RPMI8226 (cell line): ENCODE data around the gene OCIAD1.

Experiments
- DNase-seq: peaks from one replicate; pipeline ENCODE4 v3.0.0-alpha.2; 2015

Gene OCIAD1

DNA sequence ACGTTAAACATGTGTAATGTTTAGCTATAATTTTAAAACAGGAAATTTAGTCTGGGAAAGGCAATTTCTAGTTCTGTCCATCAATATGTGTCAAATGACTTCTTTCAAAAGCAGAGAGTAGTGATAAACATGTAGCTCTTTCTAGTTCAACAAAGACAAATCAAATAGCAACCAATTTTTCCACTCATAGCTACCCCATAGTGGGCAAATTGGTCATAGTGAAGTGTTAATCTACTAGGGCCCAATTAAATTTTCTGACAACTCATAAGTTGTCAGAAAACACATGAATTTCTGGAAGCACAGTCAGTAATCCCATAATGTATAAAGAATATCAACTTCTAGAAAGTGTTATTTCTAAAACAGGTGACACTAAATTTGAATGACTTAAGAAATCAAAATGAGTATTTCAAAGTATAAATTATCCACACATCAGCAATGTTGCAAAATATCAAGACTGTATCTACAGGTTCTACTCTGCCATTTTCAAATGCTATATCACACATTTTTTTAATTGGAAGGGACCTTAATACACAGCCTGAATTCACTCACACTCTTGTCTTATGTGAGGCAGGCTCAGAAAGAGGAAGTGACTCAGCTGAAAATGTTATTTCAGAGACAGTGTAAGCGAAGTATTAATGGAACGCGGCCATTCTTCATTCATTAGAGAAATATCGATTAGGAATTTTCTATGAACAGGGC, 68.0 kb downstream of the OCIAD1 start:
- no peak for DNase-seq

DNA sequence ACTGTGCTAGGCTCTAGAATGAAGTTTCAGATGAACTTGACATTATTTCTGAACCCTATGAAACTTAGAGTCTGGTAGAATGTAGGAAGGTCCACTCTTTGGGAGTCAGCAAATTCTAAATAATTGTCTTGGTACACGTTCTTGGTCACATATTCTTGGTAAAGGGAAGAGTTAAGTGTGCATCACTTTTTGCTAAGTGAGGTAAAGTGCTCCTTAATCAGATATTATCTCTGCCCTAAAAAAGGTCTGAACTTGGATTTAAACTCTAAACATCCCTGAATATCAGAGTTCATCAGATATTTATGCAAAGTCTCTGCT, 68.5 kb downstream of the OCIAD1 start:
- no peak for DNase-seq

DNA sequence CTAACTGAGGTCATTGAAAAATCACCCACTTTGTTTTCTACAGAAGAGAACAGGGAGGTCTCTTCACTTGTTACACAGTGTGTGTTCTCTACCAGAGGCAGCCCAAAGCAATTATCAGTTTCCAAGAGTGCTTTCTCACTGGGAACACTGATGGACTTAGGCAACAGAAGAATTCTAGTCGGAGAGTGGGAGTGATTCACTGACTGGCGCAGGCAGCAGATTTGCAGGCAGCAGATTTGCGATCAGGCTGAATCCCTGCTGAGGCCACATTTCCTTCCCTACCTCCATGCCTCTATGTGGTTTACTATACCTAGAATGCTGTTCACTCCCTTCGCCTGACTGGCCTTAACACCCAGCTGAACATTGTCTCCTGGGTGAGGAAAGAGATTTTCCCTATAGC, 69.1 kb downstream of the OCIAD1 start:
- no peak for DNase-seq

DNA sequence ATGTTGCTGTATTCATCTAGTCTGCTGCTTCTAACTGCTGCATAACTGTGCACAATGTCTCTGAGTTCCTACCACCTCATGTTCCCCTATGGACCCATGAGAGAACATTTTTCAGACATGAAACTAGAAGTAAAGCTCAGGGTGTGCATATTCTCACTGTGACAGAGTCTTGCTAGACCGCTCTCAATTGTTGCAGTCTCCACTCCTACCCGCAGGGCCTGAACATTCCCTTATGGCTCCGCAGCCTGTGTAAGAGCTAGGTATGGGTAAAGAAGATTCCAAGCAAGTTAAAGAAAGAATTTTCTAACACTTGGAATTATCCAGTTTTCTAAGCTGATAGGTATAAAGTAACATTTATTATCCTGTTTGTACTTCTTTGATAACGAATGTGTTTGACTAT, 70.3 kb downstream of the OCIAD1 start:
- no peak for DNase-seq

DNA sequence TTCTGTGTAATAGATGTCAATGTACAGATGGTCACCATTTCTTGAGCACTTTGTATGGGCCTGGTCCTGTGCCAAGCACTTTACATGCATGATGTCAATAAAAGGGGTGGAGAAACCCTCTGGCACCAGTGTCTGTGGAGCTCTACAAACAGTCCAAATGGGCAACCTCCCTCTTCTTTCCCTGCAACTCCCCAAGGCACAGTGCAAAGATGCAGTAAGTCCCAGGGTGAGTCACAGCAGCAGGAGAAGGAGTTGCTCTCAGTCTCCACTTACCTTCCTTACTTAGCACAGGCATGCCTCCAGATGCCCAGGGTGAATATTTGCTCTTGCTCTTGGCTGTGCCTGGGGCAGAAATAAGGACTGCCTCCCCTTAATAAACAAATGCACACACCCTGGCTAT, 71.4 kb downstream of the OCIAD1 start:
- DNase-seq: no peak

DNA sequence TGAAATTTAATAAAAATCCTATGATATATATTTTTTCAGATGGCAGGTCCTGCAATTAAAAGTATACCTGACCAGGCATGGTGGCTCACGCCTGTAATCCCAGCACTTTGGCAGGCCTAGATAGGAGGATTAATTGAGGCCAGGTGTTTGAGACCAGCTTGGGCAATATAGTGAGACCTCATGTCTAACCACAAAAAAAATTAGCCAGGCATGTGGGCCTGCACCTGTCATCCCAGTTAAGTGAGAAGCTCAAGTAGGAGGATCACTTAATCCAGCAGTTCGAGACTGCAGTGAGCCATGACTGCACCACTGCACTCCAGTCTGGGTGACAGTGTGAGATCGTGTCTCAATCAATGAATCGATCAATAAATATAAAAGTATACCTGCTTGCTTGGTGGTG, 73.2 kb downstream of the OCIAD1 start:
- no peak for DNase-seq

DNA sequence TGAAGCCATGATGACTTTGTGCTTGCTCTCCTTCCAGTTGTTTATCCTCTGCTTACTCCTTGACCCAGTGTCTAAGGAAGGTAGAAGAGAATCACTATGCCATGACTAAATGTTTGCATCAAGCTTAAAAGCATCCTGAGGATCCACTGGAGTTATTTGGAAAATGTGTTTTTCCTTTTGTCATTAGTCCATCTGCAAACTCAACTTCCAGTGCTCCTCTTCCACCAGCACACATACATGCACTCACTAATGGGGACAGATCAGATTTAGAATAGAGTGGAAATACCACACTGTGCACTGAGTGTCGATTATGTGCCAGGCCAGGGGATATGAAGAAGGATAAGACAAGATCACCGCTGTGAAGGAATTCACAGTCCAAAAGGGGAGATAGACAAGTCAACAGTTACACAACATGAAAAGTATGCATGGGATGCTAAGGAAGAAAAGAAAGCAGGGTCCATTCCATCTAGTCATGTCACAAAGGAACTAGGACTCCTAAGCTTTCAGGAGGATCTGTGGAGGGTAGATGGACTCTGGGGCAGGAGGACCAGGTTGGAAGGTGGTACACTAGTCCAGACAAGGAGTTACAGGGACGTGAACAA, 73.8 kb downstream of the OCIAD1 start:
- no peak for DNase-seq

DNA sequence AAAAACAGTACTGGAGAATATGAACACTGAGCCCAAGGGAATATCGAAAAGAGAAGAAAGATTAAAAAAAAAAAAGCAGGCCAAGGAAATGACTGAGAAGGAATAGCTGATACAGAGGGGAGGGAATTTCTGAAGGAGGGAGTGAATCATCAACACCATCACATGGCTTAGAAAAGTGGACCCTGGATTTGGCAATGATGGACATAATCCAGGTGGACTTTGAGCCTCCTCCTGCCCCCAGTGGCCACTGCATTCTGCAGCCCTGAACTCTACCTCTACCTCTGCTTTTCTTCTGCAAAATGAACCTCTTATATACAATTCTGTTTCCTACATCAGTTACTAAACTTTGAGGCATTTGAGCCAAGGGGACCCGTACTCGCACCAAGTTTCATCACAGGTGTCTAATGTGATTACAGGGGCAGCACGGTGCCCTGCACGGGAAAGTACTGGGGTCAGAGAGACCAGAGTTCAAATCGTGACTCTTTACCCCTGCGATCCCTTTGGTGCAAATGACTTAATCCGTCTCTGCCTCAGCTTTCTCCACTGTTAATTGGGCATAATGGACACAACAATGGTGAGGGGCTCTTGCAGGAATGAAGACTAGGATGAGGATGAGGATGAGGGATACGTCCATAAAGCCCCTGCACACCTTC, 74.6 kb downstream of the OCIAD1 start:
- no peak for DNase-seq

DNA sequence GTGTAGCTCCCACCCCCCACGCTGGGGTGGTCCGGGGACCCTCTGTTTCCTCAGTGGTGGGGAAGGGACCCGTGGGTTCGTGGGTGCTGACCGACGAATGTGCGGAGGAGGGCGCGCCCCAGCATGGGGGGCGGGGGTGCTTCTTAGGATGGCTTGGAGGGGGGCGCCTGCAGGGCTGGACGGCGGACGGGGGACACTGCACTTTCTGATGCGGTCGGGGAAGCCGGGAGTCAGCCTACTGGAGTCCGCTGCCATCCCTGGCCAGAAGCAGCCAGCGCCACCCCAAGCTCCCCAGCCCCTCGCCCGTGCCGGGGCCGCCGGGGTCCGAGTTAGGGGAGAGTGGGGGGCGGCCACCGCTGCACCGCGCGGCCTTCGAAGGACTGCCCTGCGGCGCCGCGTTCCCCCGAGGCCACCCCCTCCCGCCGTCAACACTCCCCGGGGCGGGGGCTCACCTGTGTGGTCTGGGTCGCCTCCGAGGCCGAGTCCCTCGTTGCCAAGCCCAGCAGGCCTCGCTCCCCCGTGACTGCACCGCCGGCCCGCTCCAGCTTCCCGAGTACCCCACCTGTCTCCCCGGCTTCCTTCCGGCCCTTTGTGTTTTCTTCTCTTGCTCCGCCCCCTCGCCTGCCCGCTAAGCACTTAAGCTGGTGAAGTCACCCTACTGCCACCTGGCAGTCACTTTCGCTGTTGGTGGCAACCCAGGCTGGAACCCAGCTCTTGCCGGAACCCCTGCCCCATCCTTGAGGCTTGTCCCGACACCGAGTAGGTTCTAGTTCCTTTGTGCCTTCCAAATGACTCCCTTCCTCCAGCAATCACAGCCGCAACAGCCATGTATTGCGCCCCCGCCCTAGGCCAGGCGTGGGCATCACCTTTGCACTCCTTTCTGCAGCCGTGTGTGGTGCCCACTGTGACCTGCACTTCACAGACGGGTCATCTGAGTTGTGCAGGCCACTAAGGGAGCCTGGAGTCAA, 75.6 kb downstream of the OCIAD1 start, which contains the start of gene OCIAD2:
Gene OCIAD2 (minus strand): TSS at position 569 of the 968 bp plus-strand sequence. CDS start 2,225 bp downstream, outside the sequence.
- peak; percentile 86 for DNase-seq

DNA sequence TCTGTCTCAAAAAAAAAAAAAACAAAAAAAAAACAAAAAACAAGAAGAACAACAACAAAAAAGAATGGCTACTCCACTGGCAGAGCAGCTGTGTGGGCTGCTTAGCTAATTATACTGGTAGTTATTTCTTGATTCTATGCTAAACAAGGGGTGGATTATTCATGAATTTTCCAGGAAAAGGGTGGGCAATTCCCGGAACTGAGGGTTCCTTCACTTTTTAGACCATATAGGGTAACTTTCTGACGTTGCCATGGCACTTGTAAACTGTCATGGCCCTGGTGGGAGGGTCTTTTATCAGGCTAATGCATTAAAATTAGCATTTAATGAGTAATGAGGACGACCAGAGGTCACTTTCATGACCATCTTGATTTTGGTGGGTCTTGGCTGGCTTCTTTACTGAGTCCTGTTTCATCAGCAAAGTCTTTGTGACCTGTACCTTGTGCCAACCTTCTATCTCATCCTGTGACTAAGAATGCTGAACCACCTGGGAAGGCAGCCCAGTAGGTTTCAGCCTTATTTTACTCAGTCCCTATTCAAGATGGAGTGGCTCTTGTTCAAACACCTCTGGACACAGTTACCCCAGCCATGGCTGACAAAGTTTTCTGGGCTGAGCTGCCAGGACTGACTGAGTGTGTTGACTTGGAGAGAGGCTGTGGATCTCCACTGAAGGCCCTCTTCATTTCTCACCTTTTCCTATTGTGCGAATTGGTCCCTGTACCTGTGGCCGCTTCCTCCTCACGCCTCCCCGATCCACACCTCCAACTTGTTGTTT, 77.0 kb downstream of the OCIAD1 start:
- DNase-seq: no peak

DNA sequence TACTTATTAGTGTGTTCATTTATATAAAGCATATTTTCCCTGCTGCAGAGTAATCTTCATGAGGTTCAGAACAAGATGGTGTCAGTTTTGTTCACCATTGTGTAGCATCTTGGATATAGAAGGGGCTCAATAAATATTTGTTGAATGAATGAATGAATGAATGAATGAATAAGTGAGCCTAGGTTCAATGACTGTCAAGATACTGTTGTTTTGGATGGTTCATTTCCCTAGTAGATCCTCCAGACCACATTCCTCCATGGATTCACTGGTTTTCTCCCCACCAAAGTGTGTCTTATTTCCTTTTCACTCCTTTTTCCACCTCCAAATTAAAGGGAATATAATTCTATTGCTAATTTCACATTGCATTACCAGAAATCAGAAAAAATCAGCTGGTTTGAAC, 77.8 kb downstream of the OCIAD1 start:
- DNase-seq: no peak

DNA sequence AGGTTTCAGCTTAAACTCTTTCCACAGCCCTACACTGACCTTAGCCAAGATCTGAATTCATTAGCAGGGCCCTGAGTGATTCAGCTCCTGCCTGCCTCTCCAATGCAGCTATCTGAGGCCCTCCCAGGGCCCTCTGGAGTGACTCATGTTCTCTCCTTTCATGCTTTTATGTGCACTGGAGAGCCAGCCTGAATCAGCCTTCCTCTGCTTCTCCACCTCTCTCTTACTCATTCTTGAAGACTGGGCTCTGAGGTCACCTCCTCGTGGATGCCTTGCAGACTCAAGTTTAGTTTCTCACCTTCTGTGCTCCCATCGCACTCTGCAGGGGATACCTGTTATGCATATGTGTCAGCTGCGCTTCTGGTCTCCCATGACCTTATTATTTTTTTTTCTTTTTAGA, 78.8 kb downstream of the OCIAD1 start:
- DNase-seq: no peak

DNA sequence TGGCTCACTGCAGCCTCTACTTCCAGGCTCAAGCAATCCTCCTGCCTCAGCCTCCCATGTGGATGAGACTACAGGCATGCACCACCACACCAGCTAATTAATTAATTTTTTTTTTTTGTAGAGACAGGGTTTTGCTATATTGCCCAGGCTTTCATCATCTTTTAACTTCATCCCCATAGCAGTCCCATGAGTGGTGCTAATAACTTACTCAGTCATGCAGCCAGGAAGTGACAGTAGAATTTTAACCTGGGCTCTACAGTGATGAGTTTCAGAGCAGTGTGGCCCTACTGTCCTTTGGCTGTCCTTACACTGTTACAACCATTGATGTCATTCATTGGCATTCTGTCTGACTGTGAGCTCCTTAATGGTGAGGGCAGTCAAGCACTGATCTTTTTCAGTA, 79.6 kb downstream of the OCIAD1 start:
- DNase-seq: no peak
